HFFc6 (cell line): ENCODE results near the gene STX16. TPM values are rescaled to one million over a fixed set of nuclear protein-coding genes. Genes with fewer than 3 reads are reported as not detected.

Source experiments
- DNase-seq: peaks from one replicate; pipeline ENCODE4 v3.0.0-alpha.2; 2018
- H3K27ac Mint-ChIP-seq: 2 replicates; pipeline ENCODE4 v1.8.0; 2020; ENCODE audit warnings: mild to moderate bottlenecking, mixed read lengths
- H3K27me3 Mint-ChIP-seq: 2 replicates; pipeline ENCODE4 v1.8.0; 2021; ENCODE audit warnings: mild to moderate bottlenecking, moderate library complexity, mixed read lengths; ENCODE audit not compliant: insufficient read depth
- H3K36me3 Mint-ChIP-seq: 2 replicates; pipeline ENCODE4 v1.8.0; 2021; ENCODE audit warnings: low read depth, mixed read lengths
- H3K4me1 Mint-ChIP-seq: 2 replicates; pipeline ENCODE4 v1.8.0; 2020; ENCODE audit warnings: low read depth, mixed read lengths
- H3K4me3 Mint-ChIP-seq: 2 replicates; pipeline ENCODE4 v1.8.0; 2020; ENCODE audit warnings: mild to moderate bottlenecking, moderate library complexity, mixed read lengths
- H3K9me3 Mint-ChIP-seq: 2 replicates; pipeline ENCODE4 v1.8.0; 2020; ENCODE audit warnings: mild to moderate bottlenecking, mixed read lengths
- CTCF ChIP-seq: fragments of 200-600 bp; sonication (generic); IDR thresholded peaks from 2 replicates; pipeline ENCODE4 v1.5.0; 2021; ENCODE audit warnings: antibody characterized with exemption, mild to moderate bottlenecking
- total RNA-seq, 6 experiments: library from RNA; stranded (reverse); fragmentation: NEBNext Ultra II Directional; extraction: Animal tissue kit (Norgen Biotek cat#: 25700); gene quantifications; 2 replicates in 1 of 6; 3 replicates in 5 of 6; pipeline ENCODE4 v1.2.3, GENCODE V29; 2021

Gene STX16
- total RNA-seq, 6 experiments from 2014 or later: 44.4 to 51.8 (median 48.3) TPM

- H3K9me3 Mint-ChIP-seq: no peaks in the 10 kb centered on the region
- no peaks in the 10 kb centered on the region for H3K4me1 Mint-ChIP-seq
- H3K27me3 Mint-ChIP-seq: peaks cover 3% of the 10 kb centered on the region; the same call in 1 of the 2 replicates
- no peak overlapping the region for H3K27ac Mint-ChIP-seq
- no peak overlapping the region for H3K4me3 Mint-ChIP-seq
- TF ChIP-seq CTCF: no peak
- no peak for DNase-seq
- no peaks in the 10 kb centered on the region for H3K36me3 Mint-ChIP-seq
These were observed 40.3 kb upstream of the STX16 start for GRCh38 chr20:58610811-58611210.

- no peaks in the 10 kb centered on the region for H3K9me3 Mint-ChIP-seq
- no peak for DNase-seq
- H3K27me3 Mint-ChIP-seq: peaks cover 3% of the 10 kb centered on the region; the same call in 1 of the 2 replicates
- no peaks in the 10 kb centered on the region for H3K36me3 Mint-ChIP-seq
- TF ChIP-seq CTCF: no peak
- H3K4me3 Mint-ChIP-seq: no peak overlapping the region
- H3K4me1 Mint-ChIP-seq: no peaks in the 10 kb centered on the region
- no peak overlapping the region for H3K27ac Mint-ChIP-seq
These were observed 39.6 kb upstream of the STX16 start for GRCh38 chr20:58611236-58612030.

- no peaks in the 10 kb centered on the region for H3K4me1 Mint-ChIP-seq
- DNase-seq: no peak
- peaks cover 4% of the 10 kb centered on the region for H3K36me3 Mint-ChIP-seq
- H3K27me3 Mint-ChIP-seq: peaks cover 3% of the 10 kb centered on the region; the same call in 1 of the 2 replicates
- no peak for TF ChIP-seq CTCF
- no peak overlapping the region for H3K4me3 Mint-ChIP-seq
- H3K9me3 Mint-ChIP-seq: no peaks in the 10 kb centered on the region
- H3K27ac Mint-ChIP-seq: no peak overlapping the region
These were observed 38.9 kb upstream of the STX16 start for GRCh38 chr20:58612121-58612691.

- Mint-ChIP-seq H3K36me3 (peaks cover 8% of the 10 kb centered on the region), H3K4me3 (no peak overlapping the region), H3K9me3 (no peaks in the 10 kb centered on the region), H3K4me1 (peaks cover 1% of the 10 kb centered on the region; the same call in 1 of the 2 replicates), H3K27me3 (peaks cover 3% of the 10 kb centered on the region; the same call in 1 of the 2 replicates), H3K27ac (no peak overlapping the region)
- no peak for TF ChIP-seq CTCF
- no peak for DNase-seq
These were observed 37.8 kb upstream of the STX16 start for GRCh38 chr20:58613061-58613854.

GRCh38 chr20:58614366-58614765, 36.7 kb upstream of the STX16 start:
- H3K4me1 Mint-ChIP-seq: peaks cover 7% of the 10 kb centered on the region; the same call in 1 of the 2 replicates
- peaks cover 3% of the 10 kb centered on the region; the same call in 1 of the 2 replicates for H3K27me3 Mint-ChIP-seq
- H3K4me3 Mint-ChIP-seq: no peak overlapping the region
- H3K27ac Mint-ChIP-seq: no peak overlapping the region
- no peak for TF ChIP-seq CTCF
- peaks cover 8% of the 10 kb centered on the region for H3K36me3 Mint-ChIP-seq
- H3K9me3 Mint-ChIP-seq: no peaks in the 10 kb centered on the region
- DNase-seq: no peak
